Urothelium cell line (cell line): ENCODE data around the gene CDH4.

Experiments
- DNase-seq: peaks from one replicate; pipeline ENCODE4 v3.0.0; 2011; ENCODE audit warnings: low spot score, mixed read lengths
- FAIRE-seq: peaks from 2 replicates; lab custom pipeline; 2011; peaks lifted over from hg19 to GRCh38; lab: Jason Lieb, UNC

CDH4 gene

GRCh38 chr20:61988665-61989064 lies 736.6 kb downstream of the CDH4 start:
- no peak for FAIRE-seq
- DNase-seq, result no peak

- FAIRE-seq (no peak), DNase-seq (no peak)
Measured at GRCh38 chr20:61989741-61990140, 737.7 kb downstream of the CDH4 start.
